ENCODE results near the gene ZNRF3. TPM values are rescaled to one million over a fixed set of nuclear protein-coding genes. Genes with fewer than 3 reads are reported as not detected.

Gene ZNRF3
- polyA plus RNA-seq, 1 experiment, result 1.4 TPM

DNA sequence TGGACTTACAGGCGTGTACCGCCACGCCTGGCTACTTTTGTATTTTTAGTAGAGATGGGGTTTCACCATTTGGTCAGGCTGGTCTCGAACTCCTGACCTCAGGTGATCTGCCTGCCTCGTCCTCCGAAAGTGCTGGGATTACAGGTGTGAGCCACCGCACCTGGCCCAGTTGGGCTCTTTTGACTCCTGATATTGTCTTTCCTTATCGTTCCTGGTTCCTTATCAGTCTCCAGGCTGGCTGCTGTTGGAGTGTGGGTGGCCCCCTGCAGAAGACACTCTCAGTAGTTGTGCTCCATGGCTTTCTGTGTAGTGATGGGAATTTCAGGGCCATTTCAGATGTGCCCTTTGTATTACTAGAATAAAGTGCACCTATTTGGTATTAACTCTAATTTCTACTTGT, 123.0 kb downstream of the ZNRF3 start:
- ChIA-PET POLR2A (no interaction called here), CTCF (interaction anchor here (2.0 kb wide), 1 partner anchor 34 kb away, joined by 5 read pairs; no protein-coding TSS in a partner anchor)
- Histone ChIP-seq H3K27me3 (ENCODE audit: control insufficient read depth, insufficient read depth, low read length) (no peaks in the 10 kb centered on the region), H3K27ac (ENCODE audit: low read depth, low read length) (no peak overlapping the region), H3K9me3 (ENCODE audit: control insufficient read depth, insufficient read depth, low read length) (no peaks in the 10 kb centered on the region), H3K4me3 (ENCODE audit: low read depth, low read length) (no peak overlapping the region)
- no peak for DNase-seq (ENCODE audit: low read depth, low spot score)
- TF ChIP-seq, protein P1, sequence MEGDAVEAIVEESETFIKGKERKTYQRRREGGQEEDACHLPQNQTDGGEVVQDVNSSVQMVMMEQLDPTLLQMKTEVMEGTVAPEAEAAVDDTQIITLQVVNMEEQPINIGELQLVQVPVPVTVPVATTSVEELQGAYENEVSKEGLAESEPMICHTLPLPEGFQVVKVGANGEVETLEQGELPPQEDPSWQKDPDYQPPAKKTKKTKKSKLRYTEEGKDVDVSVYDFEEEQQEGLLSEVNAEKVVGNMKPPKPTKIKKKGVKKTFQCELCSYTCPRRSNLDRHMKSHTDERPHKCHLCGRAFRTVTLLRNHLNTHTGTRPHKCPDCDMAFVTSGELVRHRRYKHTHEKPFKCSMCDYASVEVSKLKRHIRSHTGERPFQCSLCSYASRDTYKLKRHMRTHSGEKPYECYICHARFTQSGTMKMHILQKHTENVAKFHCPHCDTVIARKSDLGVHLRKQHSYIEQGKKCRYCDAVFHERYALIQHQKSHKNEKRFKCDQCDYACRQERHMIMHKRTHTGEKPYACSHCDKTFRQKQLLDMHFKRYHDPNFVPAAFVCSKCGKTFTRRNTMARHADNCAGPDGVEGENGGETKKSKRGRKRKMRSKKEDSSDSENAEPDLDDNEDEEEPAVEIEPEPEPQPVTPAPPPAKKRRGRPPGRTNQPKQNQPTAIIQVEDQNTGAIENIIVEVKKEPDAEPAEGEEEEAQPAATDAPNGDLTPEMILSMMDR (IDR thresholded peaks at IDR 0.05; ENCODE audit: low read depth, low read length), result no peak

DNA sequence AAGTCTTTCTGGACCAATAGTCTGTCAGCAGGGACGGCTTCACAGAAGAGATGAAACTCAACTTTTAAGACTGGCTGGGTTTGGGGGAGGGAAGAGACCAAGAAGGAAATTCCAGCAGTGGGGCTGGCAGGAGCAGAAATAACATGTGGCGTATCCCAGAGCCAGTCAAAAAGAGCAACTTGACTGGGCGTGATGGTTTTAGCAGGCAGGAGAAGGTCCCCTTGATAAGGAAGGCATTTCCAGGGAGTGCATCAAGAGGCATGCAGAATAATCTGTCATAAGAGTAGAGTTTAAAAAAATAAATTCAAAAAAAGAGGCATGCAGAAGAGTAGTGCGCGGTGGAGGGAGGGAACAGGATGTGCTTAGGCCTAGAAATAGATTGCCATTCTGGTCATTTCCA, 125.8 kb downstream of the ZNRF3 start:
- H3K27ac ChIP-seq (ENCODE audit: low read depth, low read length), result no peak overlapping the region
- H3K9me3 ChIP-seq (ENCODE audit: control insufficient read depth, insufficient read depth, low read length), result no peaks in the 10 kb centered on the region
- CTCF ChIA-PET, result no interaction called here
- H3K4me3 ChIP-seq (ENCODE audit: low read depth, low read length), result no peak overlapping the region
- POLR2A ChIA-PET, result no interaction called here
- no peak for DNase-seq (ENCODE audit: low read depth, low spot score)
- no peaks in the 10 kb centered on the region for H3K27me3 ChIP-seq (ENCODE audit: control insufficient read depth, insufficient read depth, low read length)
- TF ChIP-seq, protein P1 (IDR thresholded peaks at IDR 0.05; ENCODE audit: low read depth, low read length), result no peak

DNA sequence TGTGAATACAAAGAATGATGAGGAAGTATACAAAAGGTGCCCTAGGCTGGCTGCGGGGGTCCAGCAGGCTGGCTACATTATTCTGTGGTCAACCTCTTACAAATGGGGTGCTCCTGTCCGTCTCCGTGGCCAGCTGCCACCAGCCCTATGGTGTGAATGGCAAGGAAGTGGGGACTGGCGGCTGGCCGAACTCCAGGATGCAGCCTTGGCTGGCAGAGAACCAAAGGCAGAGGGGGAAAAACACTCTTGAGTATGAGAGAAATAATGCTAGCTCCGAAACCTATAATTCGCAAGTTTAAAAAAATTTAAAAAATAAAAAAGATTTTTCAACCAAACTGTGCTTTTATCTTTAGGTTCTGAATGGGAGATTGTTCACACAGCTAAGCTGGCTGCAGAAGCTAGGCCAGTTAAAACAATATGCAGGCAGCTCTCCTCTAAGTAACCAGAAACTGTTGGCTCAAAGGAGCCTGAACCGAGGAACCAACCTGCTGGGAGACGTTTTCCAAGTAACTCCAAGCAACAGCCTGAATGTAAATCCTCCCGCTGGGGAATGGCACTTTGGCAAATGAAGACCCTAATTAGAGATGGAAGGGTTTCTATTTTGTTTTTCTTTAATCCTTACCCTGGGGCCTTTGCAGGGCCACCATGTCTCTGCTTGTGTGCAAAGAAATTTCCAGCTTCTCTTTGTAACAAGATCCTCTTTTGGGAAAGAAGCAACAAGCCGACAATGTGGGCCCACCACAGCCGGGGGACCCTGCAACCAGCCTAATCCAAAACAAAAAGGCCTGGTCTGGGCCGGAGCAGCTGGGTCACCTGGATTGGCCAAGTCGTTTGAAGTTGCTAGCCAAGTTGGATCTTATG, 128.1 kb downstream of the ZNRF3 start:
- ChIA-PET CTCF (no interaction called here), POLR2A (interaction anchor here (0.6 kb wide), 1 partner anchor 128 kb away, joined by 4 read pairs; no protein-coding TSS in a partner anchor)
- no peak for DNase-seq (ENCODE audit: low read depth, low spot score)
- no peak overlapping the region for H3K27ac ChIP-seq (ENCODE audit: low read depth, low read length)
- TF ChIP-seq, protein P1 (IDR thresholded peaks at IDR 0.05; ENCODE audit: low read depth, low read length), result no peak
- H3K4me3 ChIP-seq (ENCODE audit: low read depth, low read length), result no peak overlapping the region
- no peaks in the 10 kb centered on the region for H3K27me3 ChIP-seq (ENCODE audit: control insufficient read depth, insufficient read depth, low read length)
- no peaks in the 10 kb centered on the region for H3K9me3 ChIP-seq (ENCODE audit: control insufficient read depth, insufficient read depth, low read length)

DNA sequence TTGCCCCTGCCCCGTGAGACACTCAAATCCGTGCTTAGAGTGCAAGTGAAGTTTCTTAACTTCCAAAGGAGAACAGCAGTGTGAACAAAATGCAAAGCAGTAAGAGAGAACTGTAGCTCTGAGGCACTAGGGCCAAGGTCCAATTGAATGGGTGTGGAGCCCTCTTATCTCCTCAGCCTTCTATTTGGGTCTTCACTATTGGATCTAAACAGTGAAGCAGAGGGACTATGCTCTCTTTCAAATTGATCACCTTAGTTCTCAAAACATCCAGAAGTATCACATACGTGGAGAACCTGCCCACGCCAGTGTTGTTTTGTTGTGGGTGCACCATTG, 128.7 kb downstream of the ZNRF3 start:
- CTCF ChIA-PET, result no interaction called here
- H3K4me3 ChIP-seq (ENCODE audit: low read depth, low read length), result no peak overlapping the region
- TF ChIP-seq, protein P1 (IDR thresholded peaks at IDR 0.05; ENCODE audit: low read depth, low read length), result no peak

DNA sequence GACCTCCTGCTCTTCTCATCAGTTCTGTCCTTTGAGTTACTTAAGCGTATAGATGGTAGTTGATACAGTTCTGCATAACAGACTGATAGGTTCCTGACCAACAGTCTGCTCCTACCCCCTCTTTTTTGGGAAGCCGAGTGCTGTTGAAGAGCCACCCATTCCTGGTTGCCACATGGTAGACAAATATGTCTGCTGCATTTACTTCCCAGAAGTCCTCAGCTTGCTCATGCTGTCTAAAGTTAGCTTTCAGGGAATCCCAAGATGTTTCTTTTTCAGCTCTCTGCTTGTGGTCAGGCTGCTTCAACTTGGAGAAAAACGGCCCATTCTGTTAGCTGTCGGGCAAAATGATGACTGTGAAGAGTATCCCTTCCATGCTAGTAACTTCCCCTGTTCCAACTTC, 129.6 kb downstream of the ZNRF3 start:
- no peaks in the 10 kb centered on the region for H3K27me3 ChIP-seq (ENCODE audit: control insufficient read depth, insufficient read depth, low read length)
- POLR2A ChIA-PET, result no interaction called here
- CTCF ChIA-PET, result no interaction called here
- H3K27ac ChIP-seq (ENCODE audit: low read depth, low read length), result no peak overlapping the region
- TF ChIP-seq, protein P1 (IDR thresholded peaks at IDR 0.05; ENCODE audit: low read depth, low read length), result no peak
- H3K9me3 ChIP-seq (ENCODE audit: control insufficient read depth, insufficient read depth, low read length), result no peaks in the 10 kb centered on the region
- DNase-seq (ENCODE audit: low read depth, low spot score), result no peak
- H3K4me3 ChIP-seq (ENCODE audit: low read depth, low read length), result no peak overlapping the region

More for the DNA sequence above, 128.7 kb downstream of the ZNRF3 start:
- POLR2A ChIA-PET, result interaction anchor here (0.6 kb wide), 1 partner anchor 129 kb away, joined by 4 read pairs; no protein-coding TSS in a partner anchor
- H3K27me3 ChIP-seq (ENCODE audit: control insufficient read depth, insufficient read depth, low read length), result no peaks in the 10 kb centered on the region
- DNase-seq (ENCODE audit: low read depth, low spot score), result no peak
- no peaks in the 10 kb centered on the region for H3K9me3 ChIP-seq (ENCODE audit: control insufficient read depth, insufficient read depth, low read length)
- no peak overlapping the region for H3K27ac ChIP-seq (ENCODE audit: low read depth, low read length)
